ENCODE results near the gene MAGI1.

- TF ChIP-seq ZSCAN18 (CRISPR knock-in tag; IDR thresholded peaks at IDR 0.05) (no peak), ATF1 (CRISPR knock-in tag; IDR thresholded peaks at IDR 0.05) (no peak), TEAD4 (CRISPR knock-in tag; IDR thresholded peaks at IDR 0.05) (no peak), SOX15 (CRISPR knock-in tag; IDR thresholded peaks at IDR 0.05) (no peak)
Observed at GRCh38 chr3:65819896-65820295, 218.8 kb downstream of the MAGI1 start.

Measured in WTC11 (cell line).